ENCODE results near the gene SIL1.
"Not testable (repeated sequence)": the region's sequence is repeated elsewhere in the genome, so short reads cannot be mapped to it uniquely, and the experiment has no call there.

The SIL1 gene

GRCh38 chr5:139062910-139063663 is 135.1 kb downstream of the SIL1 start:
- no peak for DNase-seq

DNA sequence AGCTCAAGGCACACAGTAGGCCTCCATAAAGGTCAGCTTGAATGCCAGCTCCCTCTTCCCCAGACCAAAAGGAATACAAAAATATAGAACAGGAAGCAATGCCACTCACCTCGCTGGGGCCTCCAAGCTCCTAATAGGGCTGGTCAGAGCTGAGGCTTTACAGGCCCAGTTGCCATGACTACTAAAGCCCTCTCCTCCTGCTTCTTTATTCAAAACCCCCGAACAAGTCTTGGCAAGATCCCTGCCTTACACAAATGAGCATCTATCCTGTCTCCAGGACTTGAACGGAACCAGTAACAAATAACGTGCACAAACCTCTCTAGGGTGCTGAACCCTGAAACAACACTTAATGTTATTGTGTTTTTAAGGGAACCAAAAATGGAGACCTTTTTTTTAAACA is 136.3 kb downstream of the SIL1 start:
- DNase-seq, result peak; percentile 21

- DNase-seq, result no peak
Observed at GRCh38 chr5:139061274-139061673, 136.9 kb downstream of the SIL1 start.

- no peak for DNase-seq
Observed at GRCh38 chr5:139058121-139058520, 140.0 kb downstream of the SIL1 start.

DNA sequence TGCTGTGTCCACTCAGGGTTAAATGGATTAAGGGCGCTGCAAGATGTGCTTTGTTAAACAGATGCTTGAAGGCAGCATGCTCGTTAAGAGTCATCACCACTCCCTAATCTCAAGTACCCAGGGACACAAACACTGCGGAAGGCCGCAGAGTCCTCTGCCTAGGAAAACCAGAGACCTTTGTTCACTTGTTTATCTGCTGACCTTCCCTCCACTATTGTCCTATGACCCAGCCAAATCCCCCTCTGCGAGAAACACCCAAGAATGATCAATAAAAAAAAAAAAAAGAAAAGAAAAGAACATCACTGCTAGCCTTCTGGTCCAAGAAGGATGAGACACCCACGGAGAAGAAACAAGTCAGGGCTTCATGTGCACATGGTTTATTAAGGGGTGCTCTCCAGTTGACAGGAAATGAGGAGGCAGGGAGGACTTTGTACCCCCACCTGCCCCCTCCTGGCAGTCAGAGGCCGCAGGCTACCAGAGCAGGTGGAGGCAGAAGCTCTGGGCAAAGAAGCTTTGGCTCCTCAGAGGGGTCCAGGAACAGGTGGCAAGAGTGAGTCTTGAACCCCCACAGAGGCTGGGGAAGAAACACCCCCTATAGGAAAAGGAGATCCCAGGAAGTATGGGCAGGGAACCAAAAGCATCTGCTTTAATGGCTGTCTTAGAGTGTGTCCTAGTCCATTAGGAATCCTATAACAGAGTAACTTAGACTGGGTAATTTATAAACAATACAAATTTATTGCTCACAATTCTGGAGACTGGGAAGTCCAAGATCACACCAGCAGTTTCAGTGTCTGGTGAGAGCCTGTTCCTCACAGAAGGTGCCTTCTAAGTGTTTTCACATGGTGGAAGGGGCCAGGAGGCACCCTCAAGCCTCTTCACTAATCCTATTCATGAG is 140.9 kb downstream of the SIL1 start:
- DNase-seq, result not testable (repeated sequence)

- DNase-seq, result no peak
Observed at GRCh38 chr5:139052975-139053374, 145.2 kb downstream of the SIL1 start.

DNA sequence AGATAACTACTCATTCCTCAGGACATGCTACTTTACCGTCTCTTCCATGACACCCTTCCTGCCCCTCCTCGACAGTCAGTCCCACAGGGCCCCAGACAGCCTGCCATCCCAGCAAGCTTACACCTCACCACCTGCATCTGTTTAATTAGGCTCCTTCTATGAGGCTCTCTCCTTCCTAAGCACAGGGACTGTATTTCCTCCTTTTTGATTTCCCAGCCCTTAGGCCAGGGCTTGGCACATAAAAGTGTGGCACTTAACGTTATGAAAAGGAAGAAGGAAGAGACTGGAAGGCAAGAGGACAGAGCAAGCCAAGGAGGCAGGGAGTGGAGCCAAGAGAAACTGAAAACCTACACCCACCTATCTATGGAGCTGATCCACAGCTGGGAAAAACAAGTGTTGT is 146.8 kb downstream of the SIL1 start:
- peak; percentile 31 for DNase-seq

- DNase-seq, result no peak
Observed at GRCh38 chr5:139050432-139050831, 147.7 kb downstream of the SIL1 start.

GRCh38 chr5:139049780-139050179 is 148.4 kb downstream of the SIL1 start:
- no peak for DNase-seq

- no peak for DNase-seq
Observed at GRCh38 chr5:139046551-139046950, 151.6 kb downstream of the SIL1 start.

DNA sequence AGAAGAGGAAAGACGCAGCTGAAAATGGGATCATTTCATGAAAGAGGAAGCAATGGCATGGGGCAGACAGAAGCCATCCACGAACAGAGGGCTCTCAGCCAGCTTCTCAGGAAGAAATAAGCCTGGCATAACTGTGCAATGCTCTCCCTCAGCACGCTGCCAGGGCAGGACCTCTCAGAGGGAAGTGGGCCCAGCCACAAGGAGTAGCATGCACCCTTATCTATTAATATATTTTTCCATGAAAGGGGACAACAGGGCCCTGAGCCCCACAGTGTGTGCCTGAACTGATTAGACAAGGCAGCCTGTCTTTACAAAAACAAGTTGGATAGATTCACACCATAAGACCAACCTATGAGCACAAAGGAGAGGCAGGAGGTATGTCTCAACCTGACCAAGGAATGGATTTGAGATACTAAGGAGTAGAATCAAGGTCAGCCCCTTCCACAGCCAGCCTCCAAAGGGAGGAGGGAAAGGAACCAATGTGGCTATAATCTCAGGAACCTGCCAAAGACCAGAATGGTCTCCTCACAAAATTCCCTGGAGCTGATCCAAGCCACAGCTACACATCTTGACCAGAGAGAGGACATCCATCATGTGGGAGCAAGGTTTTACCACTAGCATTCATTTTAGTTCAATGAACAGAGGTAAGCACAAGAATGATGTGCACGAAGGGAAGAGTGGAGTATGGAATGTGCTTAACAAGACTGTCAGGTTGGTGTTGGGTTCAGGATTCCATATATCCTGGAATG is 154.8 kb downstream of the SIL1 start:
- no peak for DNase-seq

DNA sequence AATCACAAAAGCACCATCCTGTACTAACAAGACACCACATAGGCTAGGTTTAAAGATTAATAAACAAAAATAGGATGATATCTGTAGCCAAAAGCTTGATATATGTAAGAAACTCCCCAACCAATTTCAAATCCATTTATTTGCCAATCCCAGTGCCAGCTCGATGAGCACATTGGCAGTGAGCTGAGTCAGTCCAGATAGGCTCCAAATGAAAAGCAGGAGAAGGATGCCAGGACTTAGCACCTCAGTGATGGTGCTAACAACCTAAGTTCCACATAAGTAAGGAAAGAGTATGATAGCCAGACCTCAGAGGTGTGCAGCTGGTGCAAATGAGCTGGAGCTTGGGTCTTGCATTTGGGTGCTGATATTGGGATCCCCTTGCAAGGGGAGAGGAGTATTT is 158.1 kb downstream of the SIL1 start:
- DNase-seq, result no peak

DNA sequence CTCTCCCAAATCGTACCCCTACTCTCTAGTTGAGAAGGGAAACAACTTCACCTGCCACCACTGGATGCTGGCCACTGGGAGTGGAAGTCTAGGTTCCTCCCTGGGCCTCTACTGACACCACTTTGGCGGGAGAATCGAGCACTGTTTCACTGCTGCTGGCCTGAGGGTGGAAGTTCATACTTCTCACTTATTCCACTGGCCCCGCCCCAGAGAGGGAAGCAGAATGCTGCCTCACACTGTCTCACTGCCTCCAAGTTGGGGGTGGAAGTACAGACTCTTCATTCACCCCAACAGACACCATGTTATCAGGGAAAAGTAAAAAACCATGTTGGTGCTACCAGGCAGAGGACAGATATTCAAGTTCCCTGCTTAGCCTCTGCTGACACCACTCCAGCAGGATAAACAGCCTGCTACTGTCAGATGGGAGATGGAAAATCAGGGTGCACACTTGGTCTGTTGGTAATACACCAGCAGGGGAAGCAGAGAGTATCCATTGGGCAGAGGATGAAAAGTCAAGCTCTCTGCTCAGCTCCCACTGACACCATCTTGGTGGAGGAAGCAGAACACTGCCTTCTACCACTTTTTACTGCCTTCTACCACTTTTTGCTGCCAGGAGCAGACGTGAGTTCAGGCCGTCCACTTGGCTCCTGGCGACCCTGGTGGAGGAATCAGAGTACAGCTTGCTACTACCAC is 159.4 kb downstream of the SIL1 start:
- DNase-seq, result no peak

- no peak for DNase-seq
Observed at GRCh38 chr5:139037732-139038131, 160.4 kb downstream of the SIL1 start.

DNA sequence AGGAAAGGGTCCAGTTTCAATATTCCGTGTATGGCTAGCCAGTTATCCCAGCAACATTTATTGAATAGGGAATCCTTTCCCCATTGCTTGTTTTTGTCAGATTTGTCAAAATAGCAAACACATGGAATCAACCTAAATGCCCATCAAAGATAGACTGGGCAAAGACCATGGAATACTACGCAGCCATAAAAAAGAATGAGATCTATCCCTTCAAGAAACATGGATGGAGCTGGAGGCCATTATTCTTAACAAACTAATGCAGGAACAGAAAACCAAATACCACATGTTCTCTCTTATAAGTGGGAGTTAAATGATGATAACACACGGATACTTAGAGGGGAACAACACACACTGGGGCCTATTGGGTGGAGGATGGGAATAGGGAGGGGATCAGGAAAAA is 161.8 kb downstream of the SIL1 start:
- DNase-seq, result not testable (repeated sequence)

DNA sequence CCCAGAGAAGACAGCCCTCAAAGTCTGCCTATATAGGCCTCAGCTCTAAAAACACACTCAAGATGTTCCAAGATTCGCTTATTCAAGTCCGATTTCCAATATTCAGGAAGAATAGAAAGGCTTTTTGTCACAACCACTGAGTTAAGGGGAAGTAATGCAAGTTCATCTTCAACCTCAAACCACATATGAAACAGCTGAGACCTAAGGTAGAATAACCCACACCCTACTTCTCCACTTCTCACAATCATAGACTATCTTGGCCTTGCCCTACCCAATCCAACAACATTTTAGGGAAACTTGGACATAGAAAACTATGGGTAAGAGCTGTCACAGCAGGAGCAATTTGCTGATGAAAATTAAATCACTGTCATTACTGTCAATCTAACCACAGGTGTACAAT is 171.0 kb downstream of the SIL1 start:
- no peak for DNase-seq

GRCh38 chr5:139025651-139026050 is 172.5 kb downstream of the SIL1 start:
- no peak for DNase-seq

DNA sequence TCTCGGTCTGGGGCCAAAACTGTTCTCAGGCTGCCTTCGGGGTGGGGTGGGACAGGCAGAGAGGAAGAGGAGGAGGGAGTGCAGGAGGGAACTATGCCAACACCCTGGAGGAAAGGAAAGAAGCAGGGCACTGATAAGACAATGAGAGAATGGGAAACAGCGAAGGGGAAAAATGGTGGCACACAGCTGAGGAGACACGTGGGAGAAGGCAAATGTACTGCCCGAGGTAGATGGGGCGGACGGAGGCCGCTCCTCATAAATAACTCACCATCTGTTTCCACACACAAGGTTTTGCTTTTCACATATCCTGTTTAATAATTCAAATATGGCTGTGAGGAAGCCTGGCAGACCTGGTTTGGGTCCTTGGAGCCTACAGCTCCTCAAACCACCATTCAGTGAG is 174.9 kb downstream of the SIL1 start:
- no peak for DNase-seq

GRCh38 chr5:139022528-139022927 is 175.6 kb downstream of the SIL1 start:
- no peak for DNase-seq

GRCh38 chr5:139021346-139021745 is 176.8 kb downstream of the SIL1 start:
- DNase-seq, result no peak

DNA sequence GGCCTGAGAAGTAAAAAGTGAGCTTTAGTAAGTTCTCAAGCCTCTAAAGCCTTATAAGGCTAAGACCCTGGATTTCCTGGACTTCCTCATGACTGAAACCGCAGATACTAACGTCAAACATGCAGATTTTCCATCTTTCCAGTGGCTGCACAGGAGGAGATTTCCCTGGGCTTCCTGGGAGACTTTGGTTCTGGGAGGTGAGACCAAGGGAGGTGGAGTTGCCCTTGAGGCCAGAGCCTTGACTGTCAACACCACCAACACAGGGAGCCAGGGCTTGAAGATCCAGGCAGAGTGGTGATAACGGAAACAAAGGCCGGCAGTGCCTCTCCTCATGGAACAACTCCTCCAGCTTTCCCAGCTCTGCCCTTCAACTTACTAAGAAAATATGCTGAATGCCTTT is 178.3 kb downstream of the SIL1 start:
- no peak for DNase-seq

- no peak for DNase-seq
Observed at GRCh38 chr5:139019211-139019610, 179.0 kb downstream of the SIL1 start.

DNA sequence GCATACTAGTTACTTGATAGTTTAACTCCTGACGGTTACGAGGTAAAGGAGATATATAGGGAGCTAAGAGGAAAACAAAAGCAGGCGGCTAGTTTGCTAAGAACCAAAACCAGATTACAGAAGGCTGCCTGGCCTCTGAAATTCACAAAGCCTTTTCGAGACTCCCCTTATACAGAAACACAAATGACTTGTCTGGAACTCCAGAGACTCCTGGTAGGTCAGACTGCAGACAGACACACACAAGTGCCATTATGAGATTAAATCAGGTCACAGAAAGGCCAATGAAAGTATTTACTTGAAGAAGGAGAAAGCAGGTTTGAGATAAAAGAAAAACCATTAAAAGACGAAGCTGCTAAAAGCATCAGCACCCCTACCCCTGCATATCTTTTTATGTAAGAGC is 180.5 kb downstream of the SIL1 start:
- no peak for DNase-seq

All from NCI-H510A treated with DMSO at 0.1 percent for 48 hours (cell line).